Embryonic facial prominence (tissue), 1 donor: Measurements from ENCODE around the gene RNMT.
"Not testable (repeated sequence)": the region's sequence is repeated elsewhere in the genome, so short reads cannot be mapped to it uniquely, and the experiment has no call there.

ENCODE experiments used
- DNase-seq: peaks from one replicate; pipeline ENCODE4 v3.0.0-alpha.2; 2016; ENCODE audit errors: extremely low spot score

The RNMT gene

DNA sequence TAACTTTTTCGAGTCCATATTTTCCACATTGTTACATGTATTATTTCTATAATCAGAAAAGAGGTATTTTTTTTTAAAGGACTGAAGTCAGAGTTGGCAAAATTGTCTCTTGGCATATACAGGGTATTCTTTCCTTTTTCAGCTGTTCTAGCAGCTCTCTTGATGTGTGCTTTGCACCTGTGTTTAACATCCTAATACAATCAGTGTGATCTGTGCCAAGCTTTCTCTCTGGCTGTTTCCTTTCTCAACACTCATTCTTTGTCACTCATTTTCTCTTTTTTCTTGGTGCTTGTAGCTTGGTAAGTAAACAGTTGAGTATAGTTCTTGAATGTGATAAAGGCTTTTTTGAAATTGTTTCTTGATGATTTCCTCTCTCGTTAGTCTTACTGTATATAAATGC is 9.2 kb downstream of the RNMT start:
- no peak for DNase-seq

DNA sequence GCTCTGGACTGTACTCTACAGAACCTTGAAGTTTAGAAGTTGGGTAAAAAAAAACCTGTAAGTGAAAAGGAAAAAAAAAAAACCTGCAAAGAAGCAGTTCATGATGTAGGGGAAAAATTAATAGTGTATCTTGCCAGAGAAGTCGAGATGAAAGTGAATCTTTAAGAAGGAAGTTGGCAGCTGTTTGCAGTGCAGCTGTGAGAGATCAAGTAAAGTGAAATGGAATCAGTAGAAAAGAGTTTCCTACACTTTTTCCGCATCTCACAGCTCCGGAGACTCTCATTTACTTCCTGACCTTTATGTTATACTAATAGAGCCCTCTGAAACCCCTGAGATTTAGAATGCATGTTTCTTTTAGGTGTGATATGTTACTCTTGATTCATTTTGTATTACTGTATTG is 19.2 kb downstream of the RNMT start:
- DNase-seq, result no peak

DNA sequence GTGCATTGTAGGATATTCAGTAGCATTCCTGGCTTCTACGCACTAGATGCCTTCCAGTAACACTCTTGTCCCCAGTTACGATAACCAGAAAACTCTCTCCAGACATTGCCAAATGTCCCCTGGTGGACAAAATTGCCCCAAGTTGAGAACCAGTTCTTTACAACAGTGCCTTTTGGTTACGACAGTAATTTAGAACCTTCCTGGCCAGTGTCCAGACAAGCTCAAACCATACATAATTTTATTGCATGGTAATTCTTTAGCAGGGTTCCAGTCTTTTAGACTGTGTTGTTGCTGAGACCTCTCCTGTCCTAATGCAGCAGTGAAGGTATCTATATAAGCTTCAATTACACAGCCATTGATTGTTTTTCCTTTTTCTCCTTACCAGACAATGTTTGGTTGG is 20.2 kb downstream of the RNMT start:
- no peak for DNase-seq

DNA sequence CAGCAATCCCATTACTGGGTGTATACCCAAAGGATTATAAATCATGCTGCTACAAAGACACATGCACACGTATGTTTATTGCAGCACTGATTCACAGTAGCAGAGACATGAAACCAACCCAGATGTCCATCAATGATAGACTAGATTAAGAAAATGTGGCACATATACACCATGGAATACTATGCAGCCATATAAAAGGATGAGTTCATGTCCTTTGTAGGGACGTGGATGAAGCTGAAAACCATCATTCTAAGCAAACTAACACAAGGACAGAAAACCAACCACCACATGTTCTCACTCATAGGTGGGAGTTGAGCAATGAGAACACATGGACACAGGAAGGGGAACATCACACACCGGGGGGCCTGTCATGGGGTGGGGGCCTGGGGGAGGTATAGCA is 25.1 kb downstream of the RNMT start:
- DNase-seq, result not testable (repeated sequence)

DNA sequence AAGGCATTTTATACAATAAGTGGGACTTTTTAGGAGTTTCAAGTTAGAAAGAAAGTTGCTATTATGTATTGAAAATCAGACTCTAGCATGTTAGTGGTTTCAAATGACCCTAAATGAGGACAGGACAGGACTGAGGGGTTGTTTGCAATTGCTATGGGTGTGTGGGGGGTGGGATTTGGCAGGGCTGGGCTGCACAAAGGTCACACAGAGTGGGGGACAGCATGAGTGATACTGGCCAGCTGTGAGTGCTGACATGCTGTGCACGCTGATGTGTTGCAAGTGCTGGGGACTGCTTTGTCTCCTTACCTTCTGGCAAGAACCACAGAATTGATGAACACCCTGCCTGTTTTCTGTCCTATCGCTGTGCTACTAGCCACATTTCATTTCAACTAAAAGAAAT is 29.8 kb downstream of the RNMT start:
- DNase-seq, result no peak

DNA sequence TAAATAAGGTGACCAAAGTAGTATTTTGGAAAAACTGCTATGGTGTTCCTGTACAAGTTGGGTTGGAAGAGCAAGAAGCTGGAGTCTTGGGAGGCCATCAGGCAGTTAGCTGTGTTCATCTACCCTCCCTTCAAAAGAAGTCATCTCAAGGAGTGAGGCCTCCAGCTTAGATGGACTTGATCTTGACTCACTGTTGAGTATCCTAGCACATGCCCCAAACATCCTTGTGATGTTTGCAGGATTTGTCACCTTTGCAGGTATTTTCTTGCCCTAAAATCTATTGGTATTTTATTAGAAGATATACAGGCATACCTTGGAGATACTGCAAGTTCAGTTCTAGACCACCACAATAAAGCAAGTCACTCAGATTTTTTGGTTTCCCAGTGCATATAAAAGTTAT is 30.2 kb downstream of the RNMT start:
- no peak for DNase-seq

DNA sequence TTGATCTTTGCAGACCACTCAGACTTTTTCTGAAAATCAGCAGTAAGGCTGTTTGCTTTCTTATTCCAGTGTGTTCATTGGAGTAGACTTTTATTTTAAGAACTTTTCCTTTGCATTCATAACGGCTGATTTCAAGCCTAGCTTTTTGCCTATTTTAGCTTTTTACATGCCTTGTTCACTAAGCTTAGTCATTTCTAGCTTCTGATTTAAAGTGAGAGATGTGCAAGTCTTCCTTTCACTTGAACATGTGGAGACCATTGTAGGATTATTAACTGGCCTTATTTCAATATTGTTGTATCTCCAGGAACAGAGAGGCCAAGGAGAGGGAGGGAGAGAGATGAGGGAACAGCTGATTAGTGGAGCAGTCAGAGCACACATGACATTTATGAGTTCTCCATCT is 32.1 kb downstream of the RNMT start:
- DNase-seq, result no peak

DNA sequence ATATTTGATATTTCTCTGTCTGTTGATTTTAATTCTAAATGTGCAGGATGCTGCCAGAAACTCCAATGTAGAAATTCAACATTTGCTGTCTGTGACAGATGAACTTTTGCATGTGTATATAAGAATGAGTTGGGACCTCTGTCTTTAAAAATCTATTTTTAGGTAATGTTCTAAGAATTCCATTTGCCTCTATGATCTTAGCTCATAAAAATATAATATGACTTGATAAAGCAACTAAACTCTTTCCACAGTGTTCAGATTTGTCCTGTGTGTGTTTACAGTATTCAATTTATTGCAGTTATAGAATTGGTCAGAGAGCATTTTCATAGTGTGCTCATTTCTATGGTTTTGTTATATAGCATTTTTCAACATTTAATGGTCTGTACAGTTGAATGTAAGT is 33.6 kb downstream of the RNMT start:
- no peak for DNase-seq

DNA sequence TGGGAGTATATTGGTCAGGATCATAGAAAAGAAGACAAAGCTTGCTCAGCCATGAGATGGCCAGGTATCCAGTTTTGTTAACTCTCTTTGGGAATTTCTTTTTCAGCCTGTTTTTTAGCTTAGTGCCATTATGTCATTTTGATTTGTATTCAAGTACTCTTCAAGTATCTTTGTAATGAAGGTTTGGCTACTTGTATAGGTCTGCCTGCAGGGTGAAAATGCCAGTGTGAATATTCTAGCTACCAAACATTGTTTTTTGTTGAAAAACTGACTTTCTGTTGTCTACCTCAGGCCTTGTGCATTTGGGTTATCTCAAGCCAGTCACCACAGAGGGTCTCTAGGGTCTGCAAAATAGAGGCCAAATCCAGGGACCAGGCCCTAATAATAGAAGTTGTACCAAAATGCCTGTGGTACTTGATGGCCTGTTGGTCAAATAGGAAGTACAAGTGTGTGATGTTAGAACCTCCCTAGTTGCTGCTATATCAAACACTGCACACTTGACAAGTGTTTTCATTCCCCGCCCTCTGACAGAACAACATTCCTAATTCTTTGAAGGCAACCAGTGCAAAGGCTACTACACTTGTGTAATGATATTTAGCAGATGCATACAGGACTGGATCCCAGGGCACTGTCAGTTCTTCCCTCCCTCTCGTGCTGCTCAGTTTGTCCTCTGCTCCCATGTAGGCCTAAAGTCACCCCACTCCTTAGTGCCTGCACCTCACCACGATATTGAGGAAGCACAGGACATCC is 36.4 kb downstream of the RNMT start:
- no peak for DNase-seq

DNA sequence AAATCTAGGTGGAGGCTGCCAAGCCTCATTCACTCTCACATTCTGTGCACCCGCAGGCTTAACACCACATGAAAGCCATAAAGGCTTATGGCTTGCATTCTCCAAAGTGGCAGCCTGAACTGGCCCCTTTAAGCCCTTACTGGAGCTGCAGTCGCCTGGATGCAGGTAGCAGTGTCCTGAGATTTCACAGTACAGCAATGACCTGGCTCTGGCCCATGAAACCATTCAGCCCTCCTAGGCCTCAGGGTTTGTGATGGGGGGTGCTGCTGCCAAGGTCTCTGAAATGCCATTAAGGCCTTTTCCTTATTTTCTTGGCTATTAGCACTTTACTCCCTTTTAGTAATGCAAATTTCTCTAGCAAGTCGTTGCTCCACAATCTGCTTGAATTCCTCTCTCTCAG is 48.6 kb downstream of the RNMT start:
- no peak for DNase-seq

DNA sequence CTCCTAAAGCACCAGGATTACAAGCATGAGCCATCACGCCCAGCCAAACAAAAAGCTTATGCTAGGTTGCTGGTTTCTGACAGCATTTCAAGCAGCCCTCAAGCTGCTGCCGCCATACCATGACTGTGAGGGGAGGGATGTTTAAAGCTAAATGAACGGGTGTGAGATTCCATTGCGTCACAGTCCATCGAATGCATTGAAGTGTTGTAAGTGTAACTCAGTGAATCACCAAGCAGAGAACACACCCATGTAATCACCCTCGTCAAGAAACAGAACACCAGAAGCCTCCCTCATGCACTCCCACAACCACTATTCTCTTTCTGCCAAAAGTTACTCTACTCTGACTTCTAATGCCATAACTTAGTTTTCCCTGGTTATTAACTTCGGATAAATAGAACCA is 64.7 kb downstream of the RNMT start:
- DNase-seq, result no peak

DNA sequence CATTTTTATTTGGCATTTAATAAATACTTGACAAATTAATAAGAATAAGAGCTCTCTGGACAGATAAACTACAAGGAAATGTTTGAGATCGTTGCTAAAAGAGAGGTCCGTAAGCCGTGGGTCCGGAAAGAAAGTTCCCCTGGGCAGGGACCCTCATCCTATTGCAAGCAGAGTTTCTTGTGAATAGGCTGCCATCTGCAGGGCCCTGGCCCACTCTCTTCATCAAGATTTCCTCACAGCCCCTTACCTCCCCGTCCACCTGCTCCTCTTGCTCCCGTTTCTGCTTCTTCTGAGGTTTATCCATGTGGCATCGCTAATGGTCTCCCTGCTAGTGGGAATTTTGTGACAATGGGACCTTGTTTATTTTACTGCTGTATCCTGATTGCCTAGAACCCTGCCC is 67.3 kb downstream of the RNMT start:
- DNase-seq, result no peak

DNA sequence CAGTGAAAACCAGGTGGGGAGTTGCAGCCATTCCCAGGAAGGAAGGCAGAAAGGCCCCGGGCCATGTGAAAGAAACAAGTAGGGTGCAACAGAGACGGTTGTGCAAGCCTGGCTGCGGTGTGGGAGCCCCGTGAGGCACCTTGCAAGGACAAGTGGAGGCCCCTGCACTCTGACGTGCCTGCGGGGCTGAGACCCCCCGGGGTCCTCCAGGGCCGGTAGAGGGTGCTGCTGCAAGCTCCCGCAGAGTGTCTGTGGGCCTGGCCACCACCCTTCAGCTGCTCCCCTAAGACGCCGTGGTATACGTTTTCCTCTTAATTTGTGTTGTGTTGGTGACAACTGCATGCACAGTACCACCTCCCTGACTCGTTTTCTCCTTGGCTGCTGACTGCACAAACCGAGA is 70.0 kb downstream of the RNMT start:
- no peak for DNase-seq

DNA sequence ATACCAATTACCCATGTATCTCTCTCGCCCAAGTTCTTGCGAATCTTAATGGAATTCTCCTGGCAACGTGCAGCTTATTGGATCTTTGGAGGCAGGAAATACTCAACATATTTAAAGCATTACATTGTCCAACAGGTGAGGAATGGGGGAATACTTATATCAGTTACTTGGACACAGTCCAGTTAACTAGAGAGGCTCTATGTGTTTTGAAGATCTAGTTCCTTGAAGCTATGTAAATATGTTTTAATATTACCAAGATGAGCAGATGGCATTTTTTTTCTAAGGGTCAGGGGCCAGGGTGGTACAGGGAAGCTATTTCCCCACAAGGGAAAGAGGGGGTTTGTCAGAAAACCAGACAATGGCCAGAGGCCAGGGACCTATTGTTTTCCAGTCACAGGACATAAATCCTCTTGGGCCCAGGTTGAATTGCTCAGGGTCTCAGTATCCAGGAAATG is 70.7 kb downstream of the RNMT start:
- no peak for DNase-seq

DNA sequence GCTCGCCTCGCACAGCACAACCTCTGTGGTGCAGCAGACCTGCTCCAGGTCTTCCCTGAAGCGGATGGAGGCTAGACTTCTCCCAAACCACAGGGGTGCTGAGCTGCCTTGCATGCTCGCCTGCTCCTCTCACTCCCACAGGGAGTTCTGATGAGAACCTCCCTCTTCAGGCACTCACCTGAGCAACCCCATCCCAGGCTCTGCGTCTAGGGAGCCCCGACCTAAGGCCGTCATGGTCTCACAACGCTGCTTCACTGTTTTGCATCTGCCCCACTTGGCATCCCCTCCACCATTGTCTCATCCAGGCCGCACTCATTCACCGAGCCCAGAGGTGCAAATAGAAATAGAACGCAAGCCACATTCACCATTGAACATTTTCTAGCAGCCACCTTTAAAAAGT is 72.9 kb downstream of the RNMT start:
- DNase-seq, result no peak

DNA sequence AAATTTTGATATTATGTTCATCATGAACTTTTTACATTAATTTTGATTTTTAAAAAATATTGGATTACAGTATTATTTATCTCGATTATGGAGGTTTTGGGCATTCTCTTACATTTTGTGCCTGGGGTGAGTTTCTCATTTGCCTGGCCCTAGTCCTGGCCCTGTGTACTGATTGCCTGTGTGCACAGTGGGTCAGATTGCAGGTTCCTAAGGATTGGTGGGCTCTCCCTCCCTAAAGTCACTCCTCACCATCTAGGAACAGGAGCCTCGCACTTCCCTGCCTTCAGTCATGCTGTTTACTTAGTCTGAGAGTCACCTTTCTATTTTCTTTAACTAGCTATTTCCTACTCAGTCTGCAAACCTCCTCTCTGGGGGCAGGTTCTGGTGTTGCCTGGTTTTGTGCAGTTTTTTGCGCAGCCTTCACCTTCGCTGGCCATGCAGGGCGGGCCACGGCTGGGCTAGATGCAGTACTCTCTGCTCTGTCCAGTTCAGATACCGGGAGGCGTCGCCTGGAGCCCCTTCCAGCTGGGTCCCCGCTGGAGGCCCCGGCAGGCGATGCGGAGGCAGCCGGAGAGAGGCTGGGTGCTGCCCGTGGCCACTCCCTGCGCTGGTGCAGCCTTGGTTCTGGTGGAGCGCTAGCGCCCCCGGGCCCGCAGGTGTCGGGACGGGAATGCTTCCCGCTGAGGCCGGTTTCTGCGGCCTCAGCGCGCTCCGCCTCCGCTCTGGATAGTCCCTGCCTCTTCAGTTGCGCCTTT is 74.2 kb downstream of the RNMT start:
- DNase-seq, result no peak

DNA sequence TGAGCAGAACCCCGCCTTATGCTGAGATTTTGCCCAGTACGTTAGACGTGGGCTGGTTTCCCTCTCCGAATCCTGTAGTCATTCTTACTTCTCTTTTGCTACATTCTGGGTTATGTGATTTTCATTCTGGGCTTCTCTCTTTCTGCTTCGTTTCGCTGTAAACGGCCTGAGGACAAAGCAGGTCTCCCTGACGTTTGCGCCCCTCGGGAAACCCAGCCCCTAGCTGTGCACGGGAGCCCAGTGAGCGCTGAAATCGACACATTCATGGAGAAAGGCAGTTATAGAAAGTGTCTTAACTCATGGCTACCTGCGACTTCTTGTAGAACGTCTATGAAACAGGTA is 74.8 kb downstream of the RNMT start:
- no peak for DNase-seq

DNA sequence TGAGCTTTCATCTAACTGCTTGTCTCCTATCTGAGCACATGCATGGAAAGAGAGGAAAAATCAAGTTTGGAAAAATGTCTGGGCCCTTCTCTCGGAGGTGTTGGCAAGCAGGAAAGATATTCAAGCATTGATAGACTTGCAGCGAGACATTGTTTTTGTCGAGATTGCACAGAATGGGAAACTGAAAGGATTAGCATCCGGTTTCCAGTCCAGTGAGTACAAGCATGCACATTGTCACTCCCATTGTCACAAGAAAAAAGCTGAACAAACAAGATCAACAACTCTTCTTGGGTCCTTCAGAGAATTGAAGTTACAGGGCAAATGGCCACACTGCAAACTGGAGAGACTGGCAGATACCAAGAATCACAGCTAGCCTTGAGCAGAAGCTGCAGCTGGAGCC is 77.8 kb downstream of the RNMT start:
- DNase-seq, result no peak

DNA sequence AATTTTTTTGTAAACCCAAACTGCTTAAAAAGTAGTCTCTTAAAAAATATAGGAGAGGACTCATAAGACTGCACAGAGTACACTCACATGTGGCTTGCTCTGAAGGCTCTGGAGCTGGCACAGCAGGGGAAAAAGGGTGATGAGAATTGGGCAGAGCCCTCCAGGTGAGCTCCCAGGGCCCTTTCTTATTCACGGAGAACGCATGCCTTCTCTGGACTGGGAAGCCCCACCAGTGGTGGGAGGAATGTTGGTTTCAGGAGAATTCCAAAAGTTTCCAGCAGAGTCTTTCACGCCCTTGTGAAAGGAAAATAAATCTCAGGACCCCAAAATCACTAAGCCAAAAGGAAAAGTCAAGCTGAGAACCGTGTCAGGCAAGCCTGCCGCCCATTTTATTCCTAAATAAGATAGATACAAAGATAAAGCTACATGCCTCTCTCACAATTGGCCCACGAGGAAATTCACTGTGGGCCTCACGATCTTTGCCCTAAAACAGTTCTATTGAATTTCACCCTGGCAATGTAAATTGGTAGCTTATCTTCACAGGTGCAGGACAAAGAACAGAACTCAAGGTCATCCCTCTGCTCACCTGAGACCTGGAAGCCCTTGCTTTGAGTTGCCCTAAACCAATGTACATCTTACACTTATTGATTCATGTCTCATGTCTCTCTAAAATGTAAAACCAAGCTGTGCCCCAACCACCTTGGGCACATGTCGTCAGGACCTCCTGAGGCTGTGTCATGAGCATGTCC is 82.0 kb downstream of the RNMT start:
- DNase-seq, result no peak

DNA sequence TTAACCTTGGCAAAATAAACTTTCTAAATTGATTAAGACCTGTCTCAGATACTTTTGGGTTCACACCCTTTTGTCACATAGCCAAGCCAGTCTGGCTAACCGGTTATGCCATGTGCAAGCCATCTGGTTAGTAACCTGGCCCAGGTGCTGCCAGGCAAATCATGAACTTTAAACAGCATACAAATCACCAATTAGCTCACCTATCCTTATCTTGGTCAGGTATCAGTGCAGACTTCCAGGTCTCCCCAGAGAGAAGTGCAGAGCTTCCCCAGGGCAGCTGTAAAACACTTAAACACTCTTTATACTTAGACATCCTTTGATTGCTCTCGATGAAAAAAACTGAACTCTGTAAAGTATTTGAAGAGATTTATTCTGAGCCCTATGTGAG is 82.6 kb downstream of the RNMT start:
- DNase-seq, result no peak

DNA sequence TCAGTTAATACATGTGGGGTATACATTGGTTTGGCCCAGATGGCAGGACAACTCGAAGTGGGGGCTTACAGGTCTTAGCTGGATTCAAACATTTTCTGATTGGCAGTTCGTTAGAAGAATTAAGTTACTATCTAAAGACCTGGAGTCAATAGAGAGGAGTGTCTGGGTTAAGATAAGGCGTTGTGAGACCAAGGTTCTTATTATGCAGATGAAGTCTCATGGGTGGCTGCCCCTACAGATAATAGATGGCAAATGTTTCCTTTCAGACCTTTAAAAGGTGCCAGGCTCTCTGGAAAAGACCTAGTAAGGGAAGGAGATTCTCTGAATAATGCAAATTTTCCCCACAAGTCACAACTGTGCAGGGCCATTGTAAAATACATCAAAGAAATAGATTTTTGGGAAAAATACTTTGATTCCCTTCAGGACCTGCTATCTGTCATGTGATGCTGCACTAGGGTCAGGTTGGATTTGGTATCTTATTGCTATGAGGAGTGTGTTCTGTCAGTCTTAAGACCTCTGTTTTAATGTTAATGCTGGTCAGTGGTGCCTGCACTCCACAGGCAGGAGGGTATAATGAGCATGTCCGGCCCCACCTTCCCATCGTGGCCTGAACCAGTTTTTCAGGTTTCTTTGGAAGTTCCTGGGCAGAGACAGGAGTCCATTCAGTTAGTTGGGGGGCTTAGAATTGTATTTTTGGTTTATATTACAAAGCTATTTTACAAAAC is 83.2 kb downstream of the RNMT start:
- DNase-seq, result no peak

DNA sequence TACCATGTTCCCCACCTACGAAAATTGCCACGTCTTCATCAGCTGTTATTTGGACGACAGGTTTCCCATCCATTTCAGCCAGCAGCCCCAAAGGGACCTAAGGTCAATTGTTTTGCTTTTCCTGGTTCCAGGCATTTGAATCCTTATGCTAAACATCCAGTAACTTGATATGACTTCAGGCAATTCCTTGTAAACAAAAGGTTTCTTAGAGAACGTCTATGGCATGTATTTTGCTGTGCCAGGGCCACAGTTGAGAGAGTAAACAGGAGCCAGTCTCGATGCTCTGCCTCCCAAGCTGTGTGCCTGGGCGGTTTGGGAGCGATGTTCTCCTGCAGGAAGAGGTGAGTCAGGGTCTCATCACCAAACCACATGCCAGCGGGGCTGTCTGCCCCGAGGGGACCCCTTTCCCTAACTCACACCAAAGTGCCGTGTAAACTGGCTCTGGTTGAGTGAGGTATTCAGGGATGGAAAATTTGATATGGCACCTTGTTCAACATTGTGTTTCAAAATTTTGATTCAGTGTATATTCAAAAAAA is 84.5 kb downstream of the RNMT start:
- DNase-seq, result no peak
